Ishikawa (cell line): ENCODE results near the gene WNK2.

Experiments used
- CEBPB ChIP-seq: IDR thresholded peaks from 2 replicates; pipeline ENCODE4 v1.6.1; 2012
- CREB1 ChIP-seq: IDR thresholded peaks from 2 replicates; pipeline ENCODE4 v1.6.1; 2012; ENCODE audit warnings: low read depth
- EGR1 ChIP-seq: IDR thresholded peaks from 2 replicates; pipeline ENCODE4 v1.6.1; 2012
- EP300 ChIP-seq: IDR thresholded peaks from 2 replicates; pipeline ENCODE4 v1.6.1; 2012; ENCODE audit warnings: borderline replicate concordance
- FOXM1 ChIP-seq: IDR thresholded peaks from 2 replicates; pipeline ENCODE4 v1.6.1; 2012; ENCODE audit warnings: low read depth, borderline replicate concordance
- RAD21 ChIP-seq: IDR thresholded peaks from 2 replicates; pipeline ENCODE4 v1.6.1; 2012; ENCODE audit warnings: low read depth
- TAF1 ChIP-seq: IDR thresholded peaks from 2 replicates; pipeline ENCODE4 v1.6.1; 2012; ENCODE audit warnings: low read depth, mild to moderate bottlenecking
- TCF12 ChIP-seq: IDR thresholded peaks from 2 replicates; pipeline ENCODE4 v1.6.1; 2012; ENCODE audit warnings: low read depth
- YY1 ChIP-seq: IDR thresholded peaks from 2 replicates; pipeline ENCODE4 v1.6.1; 2012; ENCODE audit warnings: low read depth
- TF ChIP-seq, protein P1 (sequence below): IDR thresholded peaks from 2 replicates; pipeline ENCODE4 v1.6.1; 2012
- TF ChIP-seq, protein P2 (sequence below): IDR thresholded peaks from 2 replicates; pipeline ENCODE4 v1.6.1; 2012; ENCODE audit warnings: low read depth, mild to moderate bottlenecking

DNA sequence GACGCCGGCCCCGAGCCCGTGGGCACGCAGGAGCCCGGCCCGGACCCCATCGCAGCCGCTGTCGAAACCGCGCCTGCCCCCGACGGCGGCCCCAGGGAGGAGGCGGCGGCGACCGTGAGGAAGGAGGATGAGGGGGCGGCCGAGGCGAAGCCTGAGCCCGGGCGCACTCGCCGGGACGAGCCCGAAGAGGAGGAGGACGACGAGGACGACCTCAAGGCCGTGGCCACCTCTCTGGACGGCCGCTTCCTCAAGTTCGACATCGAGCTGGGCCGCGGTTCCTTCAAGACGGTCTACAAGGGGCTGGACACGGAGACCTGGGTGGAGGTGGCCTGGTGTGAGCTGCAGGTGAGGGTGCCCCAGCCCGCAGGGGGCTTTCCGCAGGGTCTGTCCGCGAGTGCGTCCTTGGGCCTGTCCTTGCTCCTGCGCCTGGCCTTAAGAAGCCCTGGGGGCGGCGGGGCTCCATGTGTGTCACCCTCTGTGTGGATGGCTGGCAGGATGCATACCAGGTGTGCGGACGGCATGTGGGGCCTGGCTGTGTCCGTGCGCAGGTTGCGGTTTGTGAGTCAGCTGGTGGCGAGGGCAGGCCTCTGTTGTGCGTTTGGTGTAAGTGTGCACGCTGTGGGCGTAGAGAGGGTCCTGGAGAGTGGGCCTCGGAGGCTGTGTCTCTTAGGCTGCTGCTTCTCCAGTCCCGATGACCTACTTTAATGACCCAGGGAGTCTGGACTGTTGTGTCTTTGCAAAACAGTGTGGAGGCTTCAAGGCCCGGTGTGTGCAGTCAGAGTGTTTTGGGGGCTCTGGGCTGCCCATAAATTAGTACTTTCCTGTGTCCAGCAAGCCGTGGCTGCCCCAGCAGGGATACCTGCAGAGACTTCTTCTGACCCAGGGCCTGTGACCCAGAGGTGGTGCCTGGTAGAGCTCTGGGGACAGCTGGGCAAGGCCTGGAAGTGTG, 1.6 kb downstream of the WNK2 start:
- no peak for TF ChIP-seq YY1
- TF ChIP-seq, protein P1, sequence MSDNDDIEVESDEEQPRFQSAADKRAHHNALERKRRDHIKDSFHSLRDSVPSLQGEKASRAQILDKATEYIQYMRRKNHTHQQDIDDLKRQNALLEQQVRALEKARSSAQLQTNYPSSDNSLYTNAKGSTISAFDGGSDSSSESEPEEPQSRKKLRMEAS = no peak
- no peak for TF ChIP-seq TCF12
- TF ChIP-seq EP300 = no peak
- TF ChIP-seq RAD21 = no peak
- TF ChIP-seq FOXM1 = no peak
- TF ChIP-seq TAF1 = no peak
- TF ChIP-seq CEBPB = no peak
- TF ChIP-seq, protein P2, sequence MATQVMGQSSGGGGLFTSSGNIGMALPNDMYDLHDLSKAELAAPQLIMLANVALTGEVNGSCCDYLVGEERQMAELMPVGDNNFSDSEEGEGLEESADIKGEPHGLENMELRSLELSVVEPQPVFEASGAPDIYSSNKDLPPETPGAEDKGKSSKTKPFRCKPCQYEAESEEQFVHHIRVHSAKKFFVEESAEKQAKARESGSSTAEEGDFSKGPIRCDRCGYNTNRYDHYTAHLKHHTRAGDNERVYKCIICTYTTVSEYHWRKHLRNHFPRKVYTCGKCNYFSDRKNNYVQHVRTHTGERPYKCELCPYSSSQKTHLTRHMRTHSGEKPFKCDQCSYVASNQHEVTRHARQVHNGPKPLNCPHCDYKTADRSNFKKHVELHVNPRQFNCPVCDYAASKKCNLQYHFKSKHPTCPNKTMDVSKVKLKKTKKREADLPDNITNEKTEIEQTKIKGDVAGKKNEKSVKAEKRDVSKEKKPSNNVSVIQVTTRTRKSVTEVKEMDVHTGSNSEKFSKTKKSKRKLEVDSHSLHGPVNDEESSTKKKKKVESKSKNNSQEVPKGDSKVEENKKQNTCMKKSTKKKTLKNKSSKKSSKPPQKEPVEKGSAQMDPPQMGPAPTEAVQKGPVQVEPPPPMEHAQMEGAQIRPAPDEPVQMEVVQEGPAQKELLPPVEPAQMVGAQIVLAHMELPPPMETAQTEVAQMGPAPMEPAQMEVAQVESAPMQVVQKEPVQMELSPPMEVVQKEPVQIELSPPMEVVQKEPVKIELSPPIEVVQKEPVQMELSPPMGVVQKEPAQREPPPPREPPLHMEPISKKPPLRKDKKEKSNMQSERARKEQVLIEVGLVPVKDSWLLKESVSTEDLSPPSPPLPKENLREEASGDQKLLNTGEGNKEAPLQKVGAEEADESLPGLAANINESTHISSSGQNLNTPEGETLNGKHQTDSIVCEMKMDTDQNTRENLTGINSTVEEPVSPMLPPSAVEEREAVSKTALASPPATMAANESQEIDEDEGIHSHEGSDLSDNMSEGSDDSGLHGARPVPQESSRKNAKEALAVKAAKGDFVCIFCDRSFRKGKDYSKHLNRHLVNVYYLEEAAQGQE = no peak
- no peak for TF ChIP-seq CREB1
- no peak for TF ChIP-seq EGR1
